ENCODE measurements around the gene PTH1R.

PTH1R gene

DNA sequence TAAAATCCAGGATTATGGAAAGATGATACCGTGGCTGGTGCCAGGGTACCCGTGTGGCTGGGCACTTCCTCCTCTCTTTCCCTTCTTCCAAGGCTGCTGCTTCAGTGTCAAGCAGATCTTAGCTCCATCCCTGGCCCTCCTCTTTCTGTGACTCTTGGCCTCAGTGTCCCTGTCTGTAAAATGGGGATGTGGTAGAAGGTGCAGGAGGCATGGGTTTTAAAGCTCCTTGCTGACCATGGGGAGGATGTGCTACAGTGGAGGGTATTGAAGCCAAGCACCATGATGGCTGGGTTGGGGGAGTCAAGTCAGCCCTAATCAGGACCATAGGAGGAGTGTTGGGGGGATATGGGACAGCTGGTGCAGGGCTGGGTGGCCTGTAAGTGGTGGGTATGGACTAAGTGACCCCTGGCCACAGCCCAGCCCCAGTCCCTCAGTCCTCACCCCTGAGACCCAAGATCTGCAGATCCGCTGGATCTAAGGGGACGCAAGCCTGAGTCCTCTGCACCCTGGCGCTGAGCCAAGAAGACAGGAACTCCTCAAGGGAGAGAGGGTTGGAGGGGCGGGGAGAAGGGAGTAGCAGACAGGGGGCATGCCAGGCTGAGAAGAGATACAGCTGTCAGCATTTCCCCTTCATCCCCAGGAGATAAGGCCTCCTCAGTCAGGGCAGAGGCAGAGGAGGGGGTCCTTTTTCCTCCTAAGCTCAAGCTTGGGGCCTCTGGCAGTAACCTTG lies 12.0 kb downstream of the PTH1R start:
- no peak for TF ChIP-seq GATA2 (IDR thresholded peaks at IDR 0.05; ENCODE audit: low read depth, low read length)
- TF ChIP-seq GATA3 (IDR thresholded peaks at IDR 0.05; ENCODE audit: low read depth, low read length): no peak

- no peak for TF ChIP-seq GATA3 (IDR thresholded peaks at IDR 0.05; ENCODE audit: low read depth, low read length)
- TF ChIP-seq GATA2 (IDR thresholded peaks at IDR 0.05; ENCODE audit: low read depth, low read length): no peak
Measured at GRCh38 chr3:46890132-46890531, 12.6 kb downstream of the PTH1R start.

DNA sequence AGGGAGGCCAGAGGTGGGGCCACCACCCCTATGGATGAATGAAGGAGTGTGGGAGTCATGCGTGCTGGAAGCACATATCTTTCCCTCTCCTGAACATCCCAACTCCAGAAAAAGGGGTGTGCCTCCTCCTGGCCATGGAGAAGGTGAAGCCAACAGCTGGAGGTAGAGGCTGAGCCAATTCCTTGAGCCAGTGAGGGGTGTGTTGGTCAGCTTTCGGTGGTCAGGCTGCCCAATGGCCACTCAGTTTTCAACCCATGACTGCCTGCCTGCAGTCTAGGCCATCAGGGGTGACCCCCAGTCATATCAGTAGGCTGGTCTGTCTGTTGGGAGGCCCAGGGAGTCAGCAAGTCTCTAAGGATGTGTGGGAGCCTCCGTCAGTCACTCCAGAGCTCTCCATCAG lies 13.6 kb downstream of the PTH1R start:
- TF ChIP-seq GATA2 (IDR thresholded peaks at IDR 0.05; ENCODE audit: low read depth, low read length) (no peak), GATA3 (IDR thresholded peaks at IDR 0.05; ENCODE audit: low read depth, low read length) (no peak)

GRCh38 chr3:46892285-46893145 lies 15.0 kb downstream of the PTH1R start:
- TF ChIP-seq GATA2 (IDR thresholded peaks at IDR 0.05; ENCODE audit: low read depth, low read length): no peak
- no peak for TF ChIP-seq GATA3 (IDR thresholded peaks at IDR 0.05; ENCODE audit: low read depth, low read length)

DNA sequence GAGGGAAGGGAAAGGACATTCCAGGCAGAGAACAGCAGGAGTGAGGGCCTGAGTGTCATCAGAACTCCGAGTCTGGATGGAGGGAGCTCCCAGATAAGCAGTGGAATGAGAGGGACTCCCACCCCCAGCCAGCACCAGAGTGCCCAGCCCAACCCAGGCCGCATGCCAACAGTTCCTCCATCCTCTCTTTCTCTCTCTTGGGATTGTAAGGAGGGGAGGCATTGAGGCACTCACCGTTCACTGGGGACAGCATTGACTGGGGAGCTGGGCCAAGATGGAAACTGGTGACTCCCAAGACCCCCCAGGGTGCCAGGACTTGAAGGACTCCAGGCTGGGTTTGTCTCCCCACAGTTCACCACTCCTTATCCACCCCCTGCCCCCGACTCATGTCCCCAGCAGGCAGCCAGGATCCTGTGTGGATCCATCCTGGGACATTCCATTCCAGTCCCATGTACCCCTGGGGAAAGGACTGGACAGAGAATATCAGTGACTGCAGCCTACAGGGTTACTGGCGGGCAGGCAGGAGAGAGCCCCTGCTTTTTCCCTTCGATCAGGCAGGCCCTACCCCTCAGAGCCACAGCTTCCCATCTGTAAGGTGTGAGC lies 15.7 kb downstream of the PTH1R start:
- no peak for TF ChIP-seq GATA2 (IDR thresholded peaks at IDR 0.05; ENCODE audit: low read depth, low read length)

- TF ChIP-seq GATA2 (IDR thresholded peaks at IDR 0.05; ENCODE audit: low read depth, low read length): no peak
- TF ChIP-seq GATA3 (IDR thresholded peaks at IDR 0.05; ENCODE audit: low read depth, low read length): no peak
Measured at GRCh38 chr3:46893763-46894162, 16.2 kb downstream of the PTH1R start.

DNA sequence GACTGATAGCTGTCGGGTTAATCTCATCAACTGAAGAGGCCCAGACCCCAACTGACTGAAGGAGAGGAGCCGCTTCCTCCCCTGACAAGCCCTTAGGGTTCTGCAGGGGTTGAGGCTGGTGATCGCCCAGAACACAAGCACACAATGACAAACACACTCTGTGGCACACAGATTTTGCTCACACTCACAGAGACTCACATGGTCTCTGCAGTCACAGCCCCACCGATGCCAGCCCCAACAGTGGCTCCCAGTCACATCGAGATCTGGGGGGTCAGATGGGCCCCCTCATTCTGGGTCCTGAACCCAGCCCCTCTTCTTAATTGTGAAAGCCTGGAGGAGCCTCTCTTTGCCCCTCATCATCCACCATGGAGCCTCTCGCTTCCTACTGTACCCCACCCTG lies 16.7 kb downstream of the PTH1R start:
- TF ChIP-seq GATA3 (IDR thresholded peaks at IDR 0.05; ENCODE audit: low read depth, low read length): no peak

- TF ChIP-seq GATA2 (IDR thresholded peaks at IDR 0.05; ENCODE audit: low read depth, low read length) (no peak), GATA3 (IDR thresholded peaks at IDR 0.05; ENCODE audit: low read depth, low read length) (no peak)
Measured at GRCh38 chr3:46895204-46895660, 17.7 kb downstream of the PTH1R start.

DNA sequence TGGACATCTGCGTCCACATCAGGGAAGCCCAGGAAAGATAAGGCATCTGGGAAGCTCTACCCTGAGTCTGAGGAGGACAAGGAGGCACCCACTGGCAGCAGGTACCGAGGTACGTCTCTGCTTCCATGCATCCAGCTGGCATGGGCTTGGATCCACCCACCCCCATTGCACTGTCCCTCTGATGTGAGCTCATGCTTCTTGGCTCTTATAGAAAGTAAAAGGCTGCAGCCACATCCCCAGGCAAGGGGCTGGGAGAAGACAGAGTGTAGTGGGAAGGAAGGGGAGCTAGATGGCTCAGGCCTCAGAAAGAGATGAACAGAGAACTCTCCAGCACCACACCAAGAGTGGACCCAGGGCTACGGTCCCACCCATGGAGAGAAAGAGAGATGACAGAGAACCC lies 18.2 kb downstream of the PTH1R start:
- TF ChIP-seq GATA2 (IDR thresholded peaks at IDR 0.05; ENCODE audit: low read depth, low read length) (no peak), GATA3 (IDR thresholded peaks at IDR 0.05; ENCODE audit: low read depth, low read length) (no peak)

- TF ChIP-seq GATA2 (IDR thresholded peaks at IDR 0.05; ENCODE audit: low read depth, low read length) (no peak), GATA3 (IDR thresholded peaks at IDR 0.05; ENCODE audit: low read depth, low read length) (no peak)
Measured at GRCh38 chr3:46896386-46896785, 18.9 kb downstream of the PTH1R start.

DNA sequence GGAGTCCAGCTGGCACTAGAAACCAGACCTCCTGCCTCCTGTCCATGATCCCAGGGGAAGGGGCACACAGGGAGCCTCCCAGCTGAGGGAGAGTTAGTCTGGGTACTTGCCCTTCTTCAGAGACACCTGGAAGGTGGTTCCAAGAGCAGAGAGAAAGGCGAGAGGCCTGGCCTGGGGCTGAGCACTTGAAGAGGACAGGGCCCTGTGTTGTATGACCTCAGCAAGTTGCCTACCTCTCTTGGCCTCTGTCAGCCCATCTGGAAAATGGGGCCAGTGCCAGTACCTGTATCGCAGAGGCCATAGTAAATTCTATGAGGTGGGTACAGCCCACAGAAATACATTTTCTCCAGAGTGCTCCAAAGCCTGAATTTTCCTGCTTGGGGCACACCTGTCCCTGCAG lies 19.5 kb downstream of the PTH1R start:
- no peak for TF ChIP-seq GATA3 (IDR thresholded peaks at IDR 0.05; ENCODE audit: low read depth, low read length)
- TF ChIP-seq GATA2 (IDR thresholded peaks at IDR 0.05; ENCODE audit: low read depth, low read length): no peak

DNA sequence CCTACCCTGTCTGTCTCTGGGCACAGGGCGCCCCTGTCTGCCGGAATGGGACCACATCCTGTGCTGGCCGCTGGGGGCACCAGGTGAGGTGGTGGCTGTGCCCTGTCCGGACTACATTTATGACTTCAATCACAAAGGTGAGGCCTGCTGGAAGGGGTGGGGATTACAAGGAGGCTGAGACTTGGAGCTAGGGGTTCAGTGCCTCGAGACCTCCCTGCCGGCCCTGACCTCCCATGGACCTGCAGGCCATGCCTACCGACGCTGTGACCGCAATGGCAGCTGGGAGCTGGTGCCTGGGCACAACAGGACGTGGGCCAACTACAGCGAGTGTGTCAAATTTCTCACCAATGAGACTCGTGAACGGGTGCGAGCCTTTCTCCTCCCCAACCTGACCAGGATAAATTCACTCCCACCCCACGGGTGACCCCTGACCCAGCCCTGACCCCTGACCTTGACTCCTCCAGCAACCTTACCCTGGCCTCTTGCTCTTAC lies 20.4 kb downstream of the PTH1R start:
- TF ChIP-seq GATA3 (IDR thresholded peaks at IDR 0.05; ENCODE audit: low read depth, low read length) (no peak), GATA2 (IDR thresholded peaks at IDR 0.05; ENCODE audit: low read depth, low read length) (no peak)

- TF ChIP-seq GATA2 (IDR thresholded peaks at IDR 0.05; ENCODE audit: low read depth, low read length) (no peak), GATA3 (IDR thresholded peaks at IDR 0.05; ENCODE audit: low read depth, low read length) (no peak)
Measured at GRCh38 chr3:46898321-46899150, 21.0 kb downstream of the PTH1R start.

All from SH-SY5Y (cell line).